IMR-90 (cell line): ENCODE results near the gene C1orf105. TPM values are rescaled to one million over a fixed set of nuclear protein-coding genes. Genes with fewer than 3 reads are reported as not detected.

Experiments
- ATAC-seq: fragments of 200-7000 bp; cut with Tn5 transposase; 2 replicates; pipeline ENCODE4 v1.9.1; 2020; ENCODE audit warnings: low read depth, mild to moderate bottlenecking, moderate library complexity
- BruUV-seq: library from RNA; stranded (reverse); fragments of 400-500 nt; replicated peaks from 2 replicates; lab custom pipeline; 2021; lab: Mats Ljungman, UMichigan
- CTCF ChIA-PET: fragments of 300-600 bp; formaldehyde crosslinking; extraction: SDS; loops from one replicate; lab custom pipeline; 2021; ENCODE audit warnings: antibody characterized with exemption; lab: Yijun Ruan, JAX
- POLR2A ChIA-PET: fragments of 300-600 bp; sonication (Branson Sonifier 250); formaldehyde crosslinking; loops from one replicate; lab custom pipeline; 2022; ENCODE audit warnings: antibody characterized with exemption; ENCODE audit not compliant: unreplicated experiment; lab: Charles Lee
- DNase-seq: peaks from one replicate; pipeline ENCODE4 v3.0.0; 2013
- H2AFZ ChIP-seq: replicated peaks from 2 replicates; pipeline ENCODE3; 2013; ENCODE audit warnings: low read length, mild to moderate bottlenecking; ENCODE audit not compliant: poor library complexity
- H2AK5ac ChIP-seq: 2 replicates; pipeline ENCODE4 v1.6.1; 2013; ENCODE audit warnings: low read depth, low read length, inconsistent platforms
- H2AK9ac ChIP-seq: replicated peaks from 2 replicates; pipeline ENCODE3; 2013; ENCODE audit warnings: mild to moderate bottlenecking, low read depth, low read length, moderate library complexity; ENCODE audit not compliant: poor library complexity
- H2BK120ac ChIP-seq: 2 replicates; pipeline ENCODE4 v1.6.1; 2013; ENCODE audit warnings: low read depth, low read length, inconsistent platforms
- H2BK15ac ChIP-seq: 3 replicates; pipeline ENCODE4 v1.6.1; 2013; ENCODE audit warnings: low read depth, low read length, inconsistent platforms
- H2BK20ac ChIP-seq: 2 replicates; pipeline ENCODE4 v1.6.1; 2013; ENCODE audit warnings: low read depth, mild to moderate bottlenecking, inconsistent platforms, low read length, moderate library complexity
- H2BK5ac ChIP-seq: 2 replicates; pipeline ENCODE4 v1.6.1; 2013; ENCODE audit warnings: mild to moderate bottlenecking, low read depth, low read length, inconsistent platforms; ENCODE audit not compliant: poor library complexity, severe bottlenecking
- H3K14ac ChIP-seq: replicated peaks from 2 replicates; pipeline ENCODE4 v1.6.1; 2013; ENCODE audit warnings: low read depth, low read length, inconsistent platforms
- H3K18ac ChIP-seq: 2 replicates; pipeline ENCODE4 v1.6.1; 2013; ENCODE audit warnings: low read depth, low read length, control low read depth
- H3K23ac ChIP-seq: 2 replicates; pipeline ENCODE4 v1.6.1; 2013; ENCODE audit warnings: low read depth, low read length, inconsistent platforms
- H3K27ac ChIP-seq: 2 replicates; pipeline ENCODE4 v1.5.1; 2013; ENCODE audit warnings: mild to moderate bottlenecking, control low read depth, low read length; ENCODE audit not compliant: insufficient read depth
- H3K27me3 ChIP-seq: 2 replicates; pipeline ENCODE4 v1.6.1; 2013; ENCODE audit warnings: low read length; ENCODE audit not compliant: control insufficient read depth, insufficient read depth
- H3K36me3 ChIP-seq: 2 replicates; pipeline ENCODE4 v1.6.1; 2013; ENCODE audit warnings: low read length, mixed read lengths; ENCODE audit not compliant: control insufficient read depth, insufficient read depth
- H3K4ac ChIP-seq: 2 replicates; pipeline ENCODE4 v1.6.1; 2013; ENCODE audit warnings: low read depth, low read length, inconsistent platforms
- H3K4me1 ChIP-seq: 2 replicates; pipeline ENCODE4 v1.6.1; 2013; ENCODE audit warnings: low read length, mixed read lengths; ENCODE audit not compliant: control insufficient read depth, insufficient read depth
- H3K4me2 ChIP-seq: 2 replicates; pipeline ENCODE4 v1.6.1; 2013; ENCODE audit warnings: low read depth, mild to moderate bottlenecking, control low read depth, low read length, moderate library complexity
- H3K4me3 ChIP-seq: 2 replicates; pipeline ENCODE4 v1.5.1; 2013; ENCODE audit warnings: low read depth, mild to moderate bottlenecking, control low read depth, low read length, moderate library complexity; ENCODE audit not compliant: insufficient read depth
- H3K56ac ChIP-seq: 2 replicates; pipeline ENCODE4 v1.6.1; 2013; ENCODE audit warnings: low read length, inconsistent platforms; ENCODE audit not compliant: insufficient read depth; ENCODE audit errors: extremely low read depth
- H3K79me1 ChIP-seq, 2 experiments: 2 replicates each; pipeline ENCODE4 v1.6.1; 2013; ENCODE audit warnings: low read length in 2 of 2, inconsistent platforms in 1 of 2, low read depth in 1 of 2
- H3K9ac ChIP-seq: 2 replicates; pipeline ENCODE4 v1.6.1; 2013; ENCODE audit warnings: low read depth, low read length, control low read depth
- H3K9me1 ChIP-seq: 2 replicates; pipeline ENCODE4 v1.6.1; 2013; ENCODE audit warnings: low read length, inconsistent platforms; ENCODE audit not compliant: insufficient read depth
- H3K9me3 ChIP-seq: 2 replicates; pipeline ENCODE4 v1.6.1; 2013; ENCODE audit warnings: low read length; ENCODE audit not compliant: control insufficient read depth, insufficient read depth
- H4K20me1 ChIP-seq: 2 replicates; pipeline ENCODE4 v1.6.1; 2013; ENCODE audit warnings: low read length, inconsistent platforms; ENCODE audit not compliant: insufficient read depth
- H4K5ac ChIP-seq: 2 replicates; pipeline ENCODE4 v1.6.1; 2013; ENCODE audit warnings: mild to moderate bottlenecking, low read depth, low read length, control low read depth
- H4K8ac ChIP-seq, 2 experiments: 2 replicates each; pipeline ENCODE4 v1.6.1; 2013; ENCODE audit warnings: low read depth in 2 of 2, low read length in 2 of 2, control low read depth in 1 of 2, inconsistent platforms in 1 of 2
- H4K91ac ChIP-seq: 2 replicates; pipeline ENCODE4 v1.6.1; 2013; ENCODE audit warnings: low read depth, low read length, inconsistent platforms; ENCODE audit not compliant: insufficient read depth
- BHLHE40 ChIP-seq: fragments of 150-350 bp; IDR thresholded peaks from 2 replicates; pipeline ENCODE4 v1.6.1; 2016; ENCODE audit warnings: mild to moderate bottlenecking, low read depth, low read length
- CEBPB ChIP-seq: IDR thresholded peaks from 2 replicates; pipeline ENCODE4 v1.6.1; 2012; ENCODE audit warnings: low read depth, low read length, improper control_type of control experiment
- CHD1 ChIP-seq: IDR thresholded peaks from 2 replicates; pipeline ENCODE4 v1.6.1; 2012; ENCODE audit warnings: low read depth, low read length, improper control_type of control experiment
- FOS ChIP-seq: fragments of 150-350 bp; IDR thresholded peaks from 2 replicates; pipeline ENCODE4 v1.6.1; 2016; ENCODE audit warnings: low read depth, low read length
- MAZ ChIP-seq: IDR thresholded peaks from 2 replicates; pipeline ENCODE4 v1.6.1; 2012; ENCODE audit warnings: low read depth, mild to moderate bottlenecking, low read length, improper control_type of control experiment, moderate library complexity, borderline replicate concordance
- MXI1 ChIP-seq: IDR thresholded peaks from 2 replicates; pipeline ENCODE4 v1.6.1; 2012; ENCODE audit warnings: low read depth, mild to moderate bottlenecking, low read length, moderate library complexity, borderline replicate concordance
- NFE2L2 ChIP-seq: fragments of 150-350 bp; IDR thresholded peaks from 2 replicates; pipeline ENCODE4 v1.6.1; 2016; ENCODE audit warnings: low read depth, mild to moderate bottlenecking, low read length
- POLR2A ChIP-seq: IDR thresholded peaks from 2 replicates; pipeline ENCODE4 v1.6.1; 2012; ENCODE audit warnings: mild to moderate bottlenecking, low read depth, low read length
- RAD21 ChIP-seq: IDR thresholded peaks from 2 replicates; pipeline ENCODE4 v1.6.1; 2012; ENCODE audit warnings: low read length, improper control_type of control experiment
- RCOR1 ChIP-seq: IDR thresholded peaks from 2 replicates; pipeline ENCODE4 v1.6.1; 2012; ENCODE audit warnings: mild to moderate bottlenecking, low read length, improper control_type of control experiment; ENCODE audit not compliant: insufficient replicate concordance
- SMC3 ChIP-seq: fragments of 150-350 bp; IDR thresholded peaks from 2 replicates; pipeline ENCODE4 v1.6.1; 2016; ENCODE audit warnings: low read depth, mild to moderate bottlenecking, antibody characterized with exemption, low read length, moderate library complexity
- WGBS, 2 experiments: methylation state at CpG; one replicate each; pipeline versions ENCODE4 v1.1.5 to v1.1.7; 2013; ENCODE audit warnings: missing lambda C conversion rate in 2 of 2; ENCODE audit not compliant: insufficient read length in 1 of 2; ENCODE audit errors: extremely low coverage in 2 of 2; 5-methylcytosine and 5-hydroxymethylcytosine counted together
- dilution Hi-C: fragments of 300-500 bp; cut with HindIII; formaldehyde crosslinking; loops from one replicate; pipeline ENCODE4 v1.14.3; 2018; ENCODE audit warnings: low sequenced_read_pairs; ENCODE audit not compliant: unreplicated experiment
- in situ Hi-C: fragments of 300-500 bp; cut with MboI; formaldehyde crosslinking; loops from 3 replicates; pipeline ENCODE4 v1.14.3; 2019; ENCODE audit warnings: low sequenced_read_pairs, inconsistent platforms, mixed read lengths
- intact Hi-C: fragments of 100-400 bp; cut with micrococcal nuclease; formaldehyde crosslinking; loops from 2 replicates; pipeline ENCODE4 v1.10.0; 2022
- polyA plus RNA-seq, 3 experiments: library from polyadenylated mRNA; depleted of rRNA; stranded (reverse); fragments of >200 nt; gene quantifications; 2 replicates each; pipeline ENCODE4 v1.2.3, GENCODE V29; 2012; ENCODE audit warnings: low replicate concordance in 1 of 3
- total RNA-seq: library from RNA; depleted of rRNA; stranded (reverse); fragments of >200 nt; gene quantifications from 2 replicates; pipeline ENCODE4 v1.2.3, GENCODE V29; 2012
- TF ChIP-seq, protein P1 (sequence below): fragments of 150-350 bp; IDR thresholded peaks from 2 replicates; pipeline ENCODE4 v1.6.1; 2016; ENCODE audit warnings: low read depth, mild to moderate bottlenecking, low read length, moderate library complexity, borderline replicate concordance
- TF ChIP-seq, protein P2 (sequence below): fragments of 150-350 bp; IDR thresholded peaks from 2 replicates; pipeline ENCODE4 v1.6.1; 2017; ENCODE audit warnings: mild to moderate bottlenecking, antibody characterized with exemption, low read length, low read depth
- TF ChIP-seq, protein P3 (sequence below): conservative IDR thresholded peaks from 2 replicates; pipeline ENCODE4 v1.5.1; 2012; ENCODE audit warnings: mild to moderate bottlenecking, low read depth, low read length, improper control_type of control experiment

C1orf105 gene
- total and polyA plus RNA-seq, 2 of the 4 experiments (the other 2 are of a cell fraction): not detected

DNA sequence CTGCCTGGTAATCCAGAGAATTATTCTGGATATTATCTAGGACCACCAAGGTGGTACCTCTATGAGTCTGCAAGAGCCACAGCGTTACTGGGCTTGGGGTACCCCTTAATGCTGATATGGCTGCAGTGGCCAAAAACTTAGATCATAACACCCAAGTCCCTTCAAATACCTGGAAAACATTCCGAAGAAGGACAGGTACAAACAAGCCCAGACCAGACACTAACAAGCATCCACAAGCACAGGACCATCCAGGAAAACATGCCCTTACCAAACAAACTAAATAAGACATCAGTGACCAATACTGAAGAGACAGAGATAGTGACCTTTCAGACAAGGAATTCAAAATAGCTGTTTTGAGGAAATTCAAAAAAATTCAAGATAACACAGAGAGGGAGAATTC is 2.9 kb downstream of the C1orf105 start:
- intact Hi-C loops (no loop called here), dilution Hi-C loops (no loop called here), in situ Hi-C loops (loop anchor here (10.0 to 25.0 kb wide), 2 partner anchors 419 to 611 kb away; no protein-coding TSS in a partner anchor)
- no peaks in the 10 kb centered on the region for H3K4me1 ChIP-seq
- CTCF ChIA-PET: interaction anchor here (0.6 kb wide), 1 partner anchor 133 kb away, joined by 3 read pairs; no protein-coding TSS in a partner anchor
- 80% methylated on average over 1 of the region's 2 CpGs; no CpG with 5 or more reads in 1 of the 2 experiments for WGBS, 2 experiments
- H3K56ac ChIP-seq: no peak overlapping the region
- no peak overlapping the region for H2BK5ac ChIP-seq
- H3K27ac ChIP-seq: no peak overlapping the region
- no peak overlapping the region for H3K9ac ChIP-seq
- POLR2A ChIA-PET: no interaction called here
- no peak for TF ChIP-seq SMC3
- no peak for TF ChIP-seq MAZ
- TF ChIP-seq NFE2L2: no peak
- no peak for TF ChIP-seq POLR2A
- TF ChIP-seq CEBPB: no peak
- TF ChIP-seq BHLHE40: no peak
- TF ChIP-seq FOS: no peak
- TF ChIP-seq RCOR1: no peak
- TF ChIP-seq, protein P1, sequence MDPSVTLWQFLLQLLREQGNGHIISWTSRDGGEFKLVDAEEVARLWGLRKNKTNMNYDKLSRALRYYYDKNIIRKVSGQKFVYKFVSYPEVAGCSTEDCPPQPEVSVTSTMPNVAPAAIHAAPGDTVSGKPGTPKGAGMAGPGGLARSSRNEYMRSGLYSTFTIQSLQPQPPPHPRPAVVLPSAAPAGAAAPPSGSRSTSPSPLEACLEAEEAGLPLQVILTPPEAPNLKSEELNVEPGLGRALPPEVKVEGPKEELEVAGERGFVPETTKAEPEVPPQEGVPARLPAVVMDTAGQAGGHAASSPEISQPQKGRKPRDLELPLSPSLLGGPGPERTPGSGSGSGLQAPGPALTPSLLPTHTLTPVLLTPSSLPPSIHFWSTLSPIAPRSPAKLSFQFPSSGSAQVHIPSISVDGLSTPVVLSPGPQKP: no peak
- TF ChIP-seq, protein P2, sequence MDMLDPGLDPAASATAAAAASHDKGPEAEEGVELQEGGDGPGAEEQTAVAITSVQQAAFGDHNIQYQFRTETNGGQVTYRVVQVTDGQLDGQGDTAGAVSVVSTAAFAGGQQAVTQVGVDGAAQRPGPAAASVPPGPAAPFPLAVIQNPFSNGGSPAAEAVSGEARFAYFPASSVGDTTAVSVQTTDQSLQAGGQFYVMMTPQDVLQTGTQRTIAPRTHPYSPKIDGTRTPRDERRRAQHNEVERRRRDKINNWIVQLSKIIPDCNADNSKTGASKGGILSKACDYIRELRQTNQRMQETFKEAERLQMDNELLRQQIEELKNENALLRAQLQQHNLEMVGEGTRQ: no peak
- TF ChIP-seq, protein P3, sequence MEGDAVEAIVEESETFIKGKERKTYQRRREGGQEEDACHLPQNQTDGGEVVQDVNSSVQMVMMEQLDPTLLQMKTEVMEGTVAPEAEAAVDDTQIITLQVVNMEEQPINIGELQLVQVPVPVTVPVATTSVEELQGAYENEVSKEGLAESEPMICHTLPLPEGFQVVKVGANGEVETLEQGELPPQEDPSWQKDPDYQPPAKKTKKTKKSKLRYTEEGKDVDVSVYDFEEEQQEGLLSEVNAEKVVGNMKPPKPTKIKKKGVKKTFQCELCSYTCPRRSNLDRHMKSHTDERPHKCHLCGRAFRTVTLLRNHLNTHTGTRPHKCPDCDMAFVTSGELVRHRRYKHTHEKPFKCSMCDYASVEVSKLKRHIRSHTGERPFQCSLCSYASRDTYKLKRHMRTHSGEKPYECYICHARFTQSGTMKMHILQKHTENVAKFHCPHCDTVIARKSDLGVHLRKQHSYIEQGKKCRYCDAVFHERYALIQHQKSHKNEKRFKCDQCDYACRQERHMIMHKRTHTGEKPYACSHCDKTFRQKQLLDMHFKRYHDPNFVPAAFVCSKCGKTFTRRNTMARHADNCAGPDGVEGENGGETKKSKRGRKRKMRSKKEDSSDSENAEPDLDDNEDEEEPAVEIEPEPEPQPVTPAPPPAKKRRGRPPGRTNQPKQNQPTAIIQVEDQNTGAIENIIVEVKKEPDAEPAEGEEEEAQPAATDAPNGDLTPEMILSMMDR: no peak
- no peak for TF ChIP-seq CHD1
- TF ChIP-seq RAD21: no peak
- no peak for TF ChIP-seq MXI1
- no peak overlapping the region for H2AK9ac ChIP-seq
- no TSS peak for BruUV-seq
- H4K8ac ChIP-seq: no peak overlapping the region
- no peak overlapping the region for H2AK5ac ChIP-seq
- H4K5ac ChIP-seq: no peak overlapping the region
- H2BK120ac ChIP-seq: no peak overlapping the region
- no peak overlapping the region for H3K23ac ChIP-seq
- peaks cover 0 to 5% of the 10 kb centered on the region in 2 experiments; a peak in 2 of 4 replicates for H3K79me1 ChIP-seq
- 0 out of 2 replicates have a peak, but pooled peaks cover 4% of the 10 kb centered on the region for H3K9me1 ChIP-seq
- H3K4me2 ChIP-seq: no peak overlapping the region
- no peak overlapping the region for H2AFZ ChIP-seq
- no peak for ATAC-seq
- H2BK15ac ChIP-seq: no peak overlapping the region
- H3K14ac ChIP-seq: no peak overlapping the region
- H3K18ac ChIP-seq: no peak overlapping the region
- no peak overlapping the region for H3K4ac ChIP-seq
- H3K9me3 ChIP-seq: no peaks in the 10 kb centered on the region
- no peak overlapping the region for H2BK20ac ChIP-seq
- no peak overlapping the region for H4K91ac ChIP-seq
- H4K20me1 ChIP-seq: no peaks in the 10 kb centered on the region
- H3K27me3 ChIP-seq: no peaks in the 10 kb centered on the region
- H3K36me3 ChIP-seq: no peaks in the 10 kb centered on the region
- H3K4me3 ChIP-seq: no peak overlapping the region
- DNase-seq: no peak
